ENCODE results near the gene ERBIN.

DNA sequence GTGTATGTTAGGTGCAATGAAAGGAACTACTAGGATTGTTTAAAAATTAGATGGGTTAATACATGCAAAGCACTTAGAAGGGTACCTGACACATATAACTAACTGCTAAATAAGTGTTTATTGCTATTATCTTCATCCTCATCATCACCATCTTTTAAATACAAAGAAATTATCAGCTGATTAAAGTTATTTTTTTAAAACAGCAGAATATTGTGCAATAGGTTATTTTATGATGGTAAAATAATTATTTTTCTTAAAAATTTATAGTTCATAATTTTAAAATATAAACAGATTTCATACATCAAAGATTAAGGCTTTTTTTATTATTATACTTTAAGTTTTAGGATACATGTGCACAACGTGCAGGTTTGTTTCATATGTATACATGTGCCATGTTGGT lies 130.9 kb downstream of the ERBIN start:
- TF ChIP-seq EZH2 (IDR thresholded peaks at IDR 0.05; ENCODE audit: low read depth) = no peak
- TF ChIP-seq CTCF (conservative IDR thresholded peaks at IDR 0.05) = no peak

Data from PC-9 (cell line).